Ectodermal cell (in vitro differentiated cells): ENCODE measurements around the gene RHOV.

Experiments used
- H3K27ac ChIP-seq: 2 replicates; pipeline ENCODE4 v1.7.0; 2013; ENCODE audit warnings: mild to moderate bottlenecking, low read depth, low read length; ENCODE audit not compliant: insufficient read depth, poor library complexity, severe bottlenecking
- H3K27me3 ChIP-seq: 2 replicates; pipeline ENCODE4 v1.7.0; 2013; ENCODE audit warnings: mild to moderate bottlenecking, low read length; ENCODE audit not compliant: insufficient read depth, control insufficient read depth, poor library complexity, severe bottlenecking
- H3K36me3 ChIP-seq: one replicate; pipeline ENCODE4 v1.7.0; 2013; ENCODE audit warnings: low read length; ENCODE audit not compliant: control insufficient read depth, insufficient read depth
- H3K4me1 ChIP-seq: one replicate; pipeline ENCODE4 v1.7.0; 2013; ENCODE audit warnings: low read length; ENCODE audit not compliant: control insufficient read depth, insufficient read depth
- H3K4me3 ChIP-seq: 2 replicates; pipeline ENCODE4 v1.7.0; 2013; ENCODE audit warnings: low read depth, low read length, control low read depth; ENCODE audit not compliant: insufficient read depth
- H3K9me3 ChIP-seq: 2 replicates; pipeline ENCODE4 v1.7.0; 2013; ENCODE audit warnings: mild to moderate bottlenecking, low read length, moderate library complexity; ENCODE audit not compliant: control insufficient read depth
- WGBS, 2 experiments: methylation state at CpG; one replicate each; pipeline ENCODE4 v1.1.7; 2013; ENCODE audit warnings: missing lambda C conversion rate in 2 of 2; 5-methylcytosine and 5-hydroxymethylcytosine counted together

RHOV gene

DNA sequence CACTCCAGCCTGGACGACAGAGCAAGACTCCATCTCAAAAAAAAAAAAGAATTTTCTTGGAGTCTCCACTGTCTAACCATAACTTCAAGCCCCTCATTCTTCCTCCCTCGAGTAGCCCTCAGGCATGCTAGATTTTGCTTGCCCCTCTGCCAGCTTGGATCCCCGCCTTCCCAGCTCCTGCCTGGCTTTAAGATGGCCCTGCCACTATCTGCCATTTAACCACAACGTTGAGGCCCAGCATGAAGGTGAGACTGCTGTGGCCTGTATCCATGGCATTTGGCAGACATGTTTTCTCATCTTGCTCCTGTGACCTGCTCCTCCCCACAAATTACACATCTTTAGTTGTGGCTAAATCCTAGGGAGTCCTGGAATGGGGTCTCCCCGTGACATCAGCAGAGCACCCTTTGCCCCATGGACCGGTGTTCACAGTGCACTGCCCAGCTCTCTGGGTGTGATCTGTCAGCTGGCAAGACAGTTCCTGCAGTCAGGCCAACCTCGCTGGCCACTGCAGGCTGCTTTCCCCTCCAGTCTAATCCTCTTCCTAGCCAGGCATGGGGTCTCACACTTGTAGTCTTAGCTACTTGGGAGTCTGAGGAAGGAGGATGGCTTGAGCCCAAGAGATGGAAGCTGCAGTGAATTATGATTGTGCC lies 30.6 kb upstream of the RHOV start:
- peaks cover 16% of the 10 kb centered on the region for H3K36me3 ChIP-seq
- no peak overlapping the region for H3K4me3 ChIP-seq
- H3K27ac ChIP-seq: no peak overlapping the region
- WGBS, 2 experiments: 92 to 94% methylated on average over 7 of the region's 7 CpGs
- no peaks in the 10 kb centered on the region for H3K27me3 ChIP-seq
- H3K9me3 ChIP-seq: no peaks in the 10 kb centered on the region
- peaks cover 11% of the 10 kb centered on the region for H3K4me1 ChIP-seq

- no peak overlapping the region for H3K27ac ChIP-seq
- peaks cover 11% of the 10 kb centered on the region for H3K4me1 ChIP-seq
- H3K27me3 ChIP-seq: no peaks in the 10 kb centered on the region
- H3K9me3 ChIP-seq: no peaks in the 10 kb centered on the region
- WGBS, 2 experiments: 94 to 95% methylated on average over 33 of the region's 33 CpGs
- peaks cover 28% of the 10 kb centered on the region for H3K36me3 ChIP-seq
- H3K4me3 ChIP-seq: no peak overlapping the region
Observed at GRCh38 chr15:40902605-40903561, 28.8 kb upstream of the RHOV start.

DNA sequence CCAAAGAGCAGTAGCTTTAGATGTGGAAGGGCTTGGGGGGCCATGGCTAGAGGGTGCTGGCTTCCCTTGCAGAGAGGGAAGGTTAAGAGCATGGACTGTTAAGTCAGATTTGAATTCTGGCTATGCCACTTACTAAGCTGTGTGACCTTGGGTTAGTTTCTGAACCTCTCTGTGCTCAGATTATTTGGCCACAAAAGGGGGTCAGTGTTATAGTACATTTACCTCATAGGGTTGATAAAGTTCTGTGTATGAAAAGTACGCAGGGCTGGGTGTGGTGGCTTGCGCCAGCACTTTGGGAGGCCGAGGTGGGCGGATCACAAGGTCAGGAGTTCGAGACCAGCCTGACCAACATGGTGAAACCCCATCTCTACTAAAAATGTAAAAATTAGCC lies 27.0 kb upstream of the RHOV start:
- Histone ChIP-seq H3K27me3 (no peaks in the 10 kb centered on the region), H3K36me3 (peaks cover 36% of the 10 kb centered on the region), H3K27ac (no peak overlapping the region), H3K4me1 (no peaks in the 10 kb centered on the region), H3K4me3 (no peak overlapping the region), H3K9me3 (no peaks in the 10 kb centered on the region)
- 73 to 74% methylated on average over 5 of the region's 5 CpGs for WGBS, 2 experiments

DNA sequence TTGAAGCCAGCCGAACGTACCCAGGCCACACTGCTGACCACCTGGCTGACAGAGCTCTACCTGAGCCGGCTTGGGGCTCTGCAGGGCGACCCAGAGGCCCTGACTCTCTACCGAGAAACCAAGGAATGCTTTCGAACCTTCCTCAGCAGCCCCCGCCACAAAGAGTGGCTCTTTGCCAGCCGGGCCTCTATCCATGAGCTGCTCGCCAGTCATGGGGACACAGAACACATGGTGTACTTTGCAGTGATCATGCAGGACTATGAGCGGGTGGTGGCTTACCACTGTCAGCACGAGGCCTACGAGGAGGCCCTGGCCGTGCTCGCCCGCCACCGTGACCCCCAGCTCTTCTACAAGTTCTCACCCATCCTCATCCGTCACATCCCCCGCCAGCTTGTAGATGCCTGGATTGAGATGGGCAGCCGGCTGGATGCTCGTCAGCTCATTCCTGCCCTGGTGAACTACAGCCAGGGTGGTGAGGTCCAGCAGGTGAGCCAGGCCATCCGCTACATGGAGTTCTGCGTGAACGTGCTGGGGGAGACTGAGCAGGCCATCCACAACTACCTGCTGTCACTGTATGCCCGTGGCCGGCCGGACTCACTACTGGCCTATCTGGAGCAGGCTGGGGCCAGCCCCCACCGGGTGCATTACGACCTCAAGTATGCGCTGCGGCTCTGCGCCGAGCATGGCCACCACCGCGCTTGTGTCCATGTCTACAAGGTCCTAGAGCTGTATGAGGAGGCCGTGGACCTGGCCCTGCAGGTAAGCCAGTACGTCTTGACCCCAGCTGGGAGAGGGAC lies 26.4 kb upstream of the RHOV start:
- H3K4me3 ChIP-seq: no peak overlapping the region
- 96% methylated on average over 36 of the region's 36 CpGs for WGBS, 2 experiments
- H3K9me3 ChIP-seq: no peaks in the 10 kb centered on the region
- H3K4me1 ChIP-seq: no peaks in the 10 kb centered on the region
- no peak overlapping the region for H3K27ac ChIP-seq
- H3K36me3 ChIP-seq: peaks cover 36% of the 10 kb centered on the region
- no peaks in the 10 kb centered on the region for H3K27me3 ChIP-seq

GRCh38 chr15:40899536-40900207 lies 25.6 kb upstream of the RHOV start:
- Histone ChIP-seq H3K4me3 (no peak overlapping the region), H3K9me3 (no peaks in the 10 kb centered on the region), H3K36me3 (peaks cover 36% of the 10 kb centered on the region), H3K4me1 (no peaks in the 10 kb centered on the region), H3K27me3 (no peaks in the 10 kb centered on the region), H3K27ac (no peak overlapping the region)
- 96% methylated on average over 33 of the region's 33 CpGs for WGBS, 2 experiments

DNA sequence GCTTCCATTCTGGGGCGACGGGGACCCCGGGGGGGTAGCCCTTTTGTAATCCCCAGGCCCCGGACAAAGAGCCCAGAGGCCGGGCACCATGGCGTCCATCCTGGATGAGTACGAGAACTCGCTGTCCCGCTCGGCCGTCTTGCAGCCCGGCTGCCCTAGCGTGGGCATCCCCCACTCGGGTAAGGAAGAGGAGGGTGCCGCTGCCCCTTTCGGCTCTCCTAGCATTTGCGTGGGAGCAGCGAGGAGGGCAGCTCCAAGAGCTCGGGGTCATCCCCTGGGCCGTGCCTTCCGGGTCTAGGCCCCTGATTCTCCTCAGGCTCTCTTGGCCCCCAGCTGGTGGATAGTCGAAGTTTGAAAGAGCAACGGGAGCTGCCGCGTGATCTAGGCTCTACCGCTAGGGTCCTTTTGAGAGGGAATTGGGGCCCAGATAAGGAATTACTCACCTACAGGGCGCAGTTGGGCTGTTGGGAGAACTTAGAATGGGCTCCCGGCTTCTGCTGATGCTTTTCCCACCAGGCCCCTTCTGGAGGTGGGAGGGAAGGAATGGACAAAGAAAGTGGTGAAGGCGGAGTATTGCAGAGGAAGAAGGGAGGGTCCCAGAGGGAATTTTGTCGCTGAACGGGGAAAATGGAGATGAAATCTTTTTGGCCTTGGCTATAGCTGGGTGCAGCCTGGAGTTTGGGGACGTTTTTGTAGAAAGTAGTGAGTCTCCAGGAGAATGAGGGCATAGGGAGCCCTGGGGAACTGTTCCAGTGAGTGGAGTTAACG lies 20.8 kb upstream of the RHOV start:
- no peaks in the 10 kb centered on the region for H3K9me3 ChIP-seq
- peak overlapping the region; percentile 98 for H3K4me3 ChIP-seq
- no peaks in the 10 kb centered on the region for H3K4me1 ChIP-seq
- H3K27me3 ChIP-seq: peaks cover 17% of the 10 kb centered on the region
- WGBS, 2 experiments: 4% methylated on average over 33 of the region's 33 CpGs
- H3K36me3 ChIP-seq: peaks cover 20% of the 10 kb centered on the region
- H3K27ac ChIP-seq: peak overlapping the region; percentile 74

GRCh38 chr15:40893733-40894680 lies 20.0 kb upstream of the RHOV start, which contains the start of gene VPS18:
TSS of gene VPS18 (plus strand) at chr15:40894450. CDS start at chr15:40894769, 319 bp downstream.
- WGBS, 2 experiments: 7% methylated on average over 55 of the region's 55 CpGs
- Histone ChIP-seq H3K27me3 (peaks cover 17% of the 10 kb centered on the region), H3K9me3 (no peaks in the 10 kb centered on the region), H3K4me1 (no peaks in the 10 kb centered on the region), H3K27ac (peak within 1 kb of the TSS; percentile 74), H3K4me3 (peak within 1 kb of the TSS; percentile 98), H3K36me3 (peaks cover 19% of the 10 kb centered on the region)

- Histone ChIP-seq H3K4me3 (no peak overlapping the region), H3K27ac (no peak overlapping the region), H3K36me3 (peaks cover 10% of the 10 kb centered on the region), H3K4me1 (no peaks in the 10 kb centered on the region), H3K9me3 (no peaks in the 10 kb centered on the region), H3K27me3 (peaks cover 17% of the 10 kb centered on the region)
- 92% methylated on average over 22 of the region's 22 CpGs for WGBS, 2 experiments
Observed at GRCh38 chr15:40893019-40893670, 19.1 kb upstream of the RHOV start.
